Keratinocyte (primary cell): Measurements from ENCODE around the gene PEX7. TPM values are rescaled to one million over a fixed set of nuclear protein-coding genes. Genes with fewer than 3 reads are reported as not detected.

Experiments used
- DNase-seq: peaks from one replicate; pipeline ENCODE4 v3.0.0-alpha.2; 2011; ENCODE audit warnings: low read depth, missing footprints, low spot score
- FAIRE-seq: peaks from 2 replicates; lab custom pipeline; 2011; peaks lifted over from hg19 to GRCh38; lab: Jason Lieb, UNC
- H2AFZ ChIP-seq: 2 replicates; pipeline ENCODE4 v1.6.0; 2012; ENCODE audit warnings: low read length, control low read depth, inconsistent platforms; ENCODE audit not compliant: control insufficient read depth
- H3K27ac ChIP-seq: 2 replicates; pipeline ENCODE4 v1.5.1; 2011; ENCODE audit warnings: low read length; ENCODE audit not compliant: control insufficient read depth, insufficient read depth
- H3K27me3 ChIP-seq: 3 replicates; pipeline ENCODE4 v1.6.0; 2011; ENCODE audit warnings: low read length; ENCODE audit not compliant: control insufficient read depth, insufficient read depth; ENCODE audit errors: extremely low read depth
- H3K36me3 ChIP-seq, 2 experiments: 2 replicates in 1 of 2; 3 replicates in 1 of 2; pipeline ENCODE4 v1.5.1; 2011; ENCODE audit warnings: low read length in 2 of 2, mild to moderate bottlenecking in 1 of 2; ENCODE audit not compliant: control insufficient read depth in 2 of 2, insufficient read depth in 2 of 2; ENCODE audit errors: extremely low read depth in 1 of 2
- H3K4me1 ChIP-seq: 3 replicates; pipeline ENCODE4 v1.5.1; 2011; ENCODE audit warnings: low read length; ENCODE audit not compliant: control insufficient read depth, insufficient read depth; ENCODE audit errors: extremely low read depth
- H3K4me2 ChIP-seq: 3 replicates; pipeline ENCODE4 v1.6.0; 2011; ENCODE audit warnings: low read depth, low read length; ENCODE audit not compliant: control insufficient read depth, insufficient read depth; ENCODE audit errors: extremely low read depth
- H3K4me3 ChIP-seq, 3 experiments: fragments of 200-600 bp in 1 of 3; sonication (generic) in 1 of 3; 2 replicates in 2 of 3; 3 replicates in 1 of 3; pipeline ENCODE4 v1.5.1; 2011 to 2016; ENCODE audit warnings: low read length in 3 of 3, mild to moderate bottlenecking in 3 of 3, control low read depth in 2 of 3, inconsistent platforms in 1 of 3, low read depth in 1 of 3, mixed read lengths in 1 of 3, mixed run types in 1 of 3, moderate library complexity in 1 of 3; ENCODE audit not compliant: control insufficient read depth in 2 of 3, insufficient read depth in 2 of 3; ENCODE audit errors: extremely low read depth in 1 of 3
- H3K79me2 ChIP-seq: 2 replicates; pipeline ENCODE4 v1.6.0; 2012; ENCODE audit warnings: low read length; ENCODE audit not compliant: control insufficient read depth, insufficient read depth
- H3K9ac ChIP-seq: 3 replicates; pipeline ENCODE4 v1.6.0; 2011; ENCODE audit warnings: low read length; ENCODE audit not compliant: control insufficient read depth, insufficient read depth; ENCODE audit errors: extremely low read depth
- H3K9me1 ChIP-seq: 3 replicates; pipeline ENCODE4 v1.6.0; 2011; ENCODE audit warnings: low read length; ENCODE audit not compliant: control insufficient read depth, insufficient read depth; ENCODE audit errors: extremely low read depth
- H3K9me3 ChIP-seq: 2 replicates; pipeline ENCODE4 v1.5.1; 2012; ENCODE audit warnings: low read depth, low read length; ENCODE audit not compliant: control insufficient read depth
- H4K20me1 ChIP-seq: 3 replicates; pipeline ENCODE4 v1.6.0; 2011; ENCODE audit warnings: low read length; ENCODE audit not compliant: control insufficient read depth, insufficient read depth; ENCODE audit errors: extremely low read depth
- CTCF ChIP-seq, 3 experiments: IDR thresholded peaks in 1 of 3; conservative IDR thresholded peaks in 1 of 3; optimal IDR thresholded peaks in 1 of 3; 2 replicates in 2 of 3; 3 replicates in 1 of 3; pipeline versions ENCODE3 to v1.5.1; 2011; ENCODE audit warnings: low read length in 3 of 3, mild to moderate bottlenecking in 3 of 3, moderate library complexity in 2 of 3, control low read depth in 1 of 3, inconsistent platforms in 1 of 3; ENCODE audit not compliant: insufficient read depth in 2 of 3; ENCODE audit errors: extremely low read depth in 1 of 3
- EZH2 ChIP-seq: IDR thresholded peaks from one replicate; pipeline ENCODE4 v1.6.1; 2012; ENCODE audit warnings: inconsistent platforms, mild to moderate bottlenecking, low read length, moderate library complexity
- dilution Hi-C: fragments of 300-500 bp; cut with MboI; formaldehyde crosslinking; loops from one replicate; pipeline ENCODE4 v1.7.0; 2020; ENCODE audit warnings: low sequenced_read_pairs; ENCODE audit not compliant: extremely low pct_ligation_motif_present
- polyA plus RNA-seq, 5 experiments: library from polyadenylated mRNA; depleted of rRNA in 3 of 5; stranded (reverse) in 3 of 5; stranded (forward) in 1 of 5; unstranded in 1 of 5; fragments of >200 nt; gene quantifications; 1 replicate in 1 of 5; 2 replicates in 3 of 5; 3 replicates in 1 of 5; pipeline versions ENCODE4 v1.2.1 to v1.2.3, GENCODE V29; 2011 to 2012; ENCODE audit warnings: missing spikeins in 2 of 5, low read depth in 1 of 5, low replicate concordance in 1 of 5

Gene PEX7
- polyA plus RNA-seq, 1 donor (not counting 4 experiments of a cell fraction or from before 2014, with no cell fraction given) = 15.6 TPM

- H3K79me2 ChIP-seq = peaks cover 23% of the 10 kb centered on the region
- no peak for DNase-seq
- dilution Hi-C loops = no loop called here
- no peaks in the 10 kb centered on the region for H3K9me1 ChIP-seq
- H3K27me3 ChIP-seq = no peaks in the 10 kb centered on the region
- peaks cover 18% of the 10 kb centered on the region for H3K4me1 ChIP-seq
- peak overlapping the region; percentile 93 for H2AFZ ChIP-seq
- peak overlapping the region; percentile 95 for H3K9ac ChIP-seq
- peak overlapping the region; percentile 82 for H3K4me2 ChIP-seq
- no peaks in the 10 kb centered on the region for H3K9me3 ChIP-seq
- no peak for TF ChIP-seq CTCF (optimal IDR thresholded peaks at IDR 0.05 in 1 of 3, IDR thresholded peaks at IDR 0.05 in 1 of 3, conservative IDR thresholded peaks at IDR 0.05 in 1 of 3; ENCODE audit: extremely low read depth in 1 of 3, insufficient read depth in 2 of 3, low read length in 3 of 3)
- no peak for TF ChIP-seq EZH2
- H3K36me3 ChIP-seq = no peaks in the 10 kb centered on the region
- H3K27ac ChIP-seq = peak overlapping the region; percentile 85
- no peak for FAIRE-seq
- H4K20me1 ChIP-seq = no peaks in the 10 kb centered on the region
- H3K4me3 ChIP-seq = peak overlapping the region; percentile 85 to 93 (median 92)
These were observed 31.7 kb upstream of the PEX7 start for GRCh38 chr6:136790411-136791295.

- peaks cover 18% of the 10 kb centered on the region for H3K79me2 ChIP-seq
- dilution Hi-C loops = no loop called here
- no peaks in the 10 kb centered on the region for H3K27me3 ChIP-seq
- H3K9me3 ChIP-seq = no peaks in the 10 kb centered on the region
- H3K9me1 ChIP-seq = no peaks in the 10 kb centered on the region
- H3K36me3 ChIP-seq = no peaks in the 10 kb centered on the region
- H3K4me3 ChIP-seq = peak overlapping the region; percentile 85 to 93 (median 92)
- TF ChIP-seq EZH2 (no peak), CTCF (optimal IDR thresholded peaks at IDR 0.05 in 1 of 3, IDR thresholded peaks at IDR 0.05 in 1 of 3, conservative IDR thresholded peaks at IDR 0.05 in 1 of 3; ENCODE audit: extremely low read depth in 1 of 3, insufficient read depth in 2 of 3, low read length in 3 of 3) (no peak)
- H4K20me1 ChIP-seq = no peaks in the 10 kb centered on the region
- H2AFZ ChIP-seq = peak overlapping the region; percentile 93
- peak overlapping the region; percentile 82 for H3K4me2 ChIP-seq
- DNase-seq (no peak), FAIRE-seq (no peak)
- peak overlapping the region; percentile 95 for H3K9ac ChIP-seq
- peak overlapping the region; percentile 85 for H3K27ac ChIP-seq
- H3K4me1 ChIP-seq = peaks cover 18% of the 10 kb centered on the region
These were observed 30.9 kb upstream of the PEX7 start for GRCh38 chr6:136791296-136792094.
